ENCODE data around the gene KIF2C.
"Not testable (repeated sequence)": the region's sequence is repeated elsewhere in the genome, so short reads cannot be mapped to it uniquely, and the experiment has no call there.

The KIF2C gene

GRCh38 chr1:44799770-44800584, 60.3 kb downstream of the KIF2C start, which contains the start of gene PLK3:
TSS of gene PLK3 (plus strand) at chr1:44800377. CDS start at chr1:44800464, 87 bp downstream.
- DNase-seq: peak; percentile 85

- no peak for DNase-seq
Observed at GRCh38 chr1:44801491-44802305, 62.1 kb downstream of the KIF2C start.

DNA sequence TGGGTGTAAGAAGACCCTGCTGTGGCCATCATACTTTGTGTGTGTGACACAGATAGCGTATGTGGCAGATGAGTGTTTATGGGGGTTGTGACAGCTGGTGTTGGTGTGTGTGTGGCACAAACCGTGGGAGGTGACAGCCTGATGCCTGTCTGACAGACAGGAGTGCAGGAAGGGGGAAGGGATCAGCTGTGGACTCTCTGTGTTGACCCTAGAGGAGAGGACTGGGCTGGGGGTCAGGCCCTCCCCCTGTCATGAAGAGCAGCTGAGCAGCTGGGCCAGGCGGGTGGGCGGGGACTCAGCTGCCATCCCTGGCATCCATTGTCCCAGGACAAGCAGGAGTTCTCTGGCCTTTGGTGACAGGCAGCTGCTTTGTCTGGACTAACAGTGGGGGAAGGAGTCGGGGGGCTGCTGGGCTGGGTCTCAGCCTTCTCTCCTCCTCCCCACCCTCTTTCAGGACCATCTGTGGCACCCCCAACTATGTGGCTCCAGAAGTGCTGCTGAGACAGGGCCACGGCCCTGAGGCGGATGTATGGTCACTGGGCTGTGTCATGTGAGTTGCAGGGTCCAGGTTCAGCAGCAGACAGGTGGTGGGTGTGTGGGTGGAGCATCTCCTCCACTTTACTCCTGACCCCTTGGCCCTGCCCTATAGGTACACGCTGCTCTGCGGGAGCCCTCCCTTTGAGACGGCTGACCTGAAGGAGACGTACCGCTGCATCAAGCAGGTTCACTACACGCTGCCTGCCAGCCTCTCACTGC, 62.8 kb downstream of the KIF2C start:
- DNase-seq: no peak

- DNase-seq: no peak
Observed at GRCh38 chr1:44803062-44803311, 63.4 kb downstream of the KIF2C start.

- DNase-seq: no peak
Observed at GRCh38 chr1:44803312-44804095, 63.9 kb downstream of the KIF2C start.

- no peak for DNase-seq
Observed at GRCh38 chr1:44805311-44806024, 65.8 kb downstream of the KIF2C start.

GRCh38 chr1:44806025-44806703, 66.5 kb downstream of the KIF2C start:
- no peak for DNase-seq

- no peak for DNase-seq
Observed at GRCh38 chr1:44806704-44807363, 67.2 kb downstream of the KIF2C start, which contains the start of gene DYNLT4. TSS of gene DYNLT4 (minus strand) at chr1:44807351. CDS start at chr1:44806668, 683 bp downstream.

DNA sequence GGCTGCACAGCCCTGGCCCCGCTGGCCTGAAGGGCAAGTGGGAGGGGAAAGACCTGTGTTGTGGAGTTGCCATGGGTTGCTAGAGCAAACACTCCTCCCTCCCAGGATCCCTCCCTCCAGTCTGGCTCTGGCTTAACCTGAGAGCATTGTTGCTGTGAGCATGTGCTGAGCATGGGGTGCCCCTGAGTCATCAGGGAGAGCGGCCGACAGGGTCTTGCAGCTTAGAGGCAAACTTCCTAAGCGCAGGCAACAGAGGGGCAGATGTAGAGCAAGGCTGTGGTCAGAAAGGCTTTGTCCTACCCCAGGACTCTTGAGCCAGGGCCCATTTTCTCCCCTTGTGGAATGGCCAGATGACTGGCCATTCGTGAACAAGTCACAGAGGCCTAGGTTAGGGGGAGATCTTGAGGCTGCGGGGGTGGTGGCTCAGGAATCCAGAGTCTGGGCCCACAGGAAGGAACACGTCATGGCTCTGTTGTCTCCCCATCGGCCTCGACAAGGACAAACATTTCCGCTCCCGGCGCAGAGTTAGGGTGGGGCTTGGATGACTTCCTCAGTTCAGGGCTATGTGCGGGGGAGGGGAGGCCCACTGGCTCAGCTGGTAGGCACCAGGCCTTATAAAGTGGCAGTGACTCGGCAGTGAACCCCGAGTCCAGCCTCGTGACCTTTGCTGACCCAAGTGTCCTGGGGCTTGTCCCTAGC, 67.9 kb downstream of the KIF2C start:
- no peak for DNase-seq

DNA sequence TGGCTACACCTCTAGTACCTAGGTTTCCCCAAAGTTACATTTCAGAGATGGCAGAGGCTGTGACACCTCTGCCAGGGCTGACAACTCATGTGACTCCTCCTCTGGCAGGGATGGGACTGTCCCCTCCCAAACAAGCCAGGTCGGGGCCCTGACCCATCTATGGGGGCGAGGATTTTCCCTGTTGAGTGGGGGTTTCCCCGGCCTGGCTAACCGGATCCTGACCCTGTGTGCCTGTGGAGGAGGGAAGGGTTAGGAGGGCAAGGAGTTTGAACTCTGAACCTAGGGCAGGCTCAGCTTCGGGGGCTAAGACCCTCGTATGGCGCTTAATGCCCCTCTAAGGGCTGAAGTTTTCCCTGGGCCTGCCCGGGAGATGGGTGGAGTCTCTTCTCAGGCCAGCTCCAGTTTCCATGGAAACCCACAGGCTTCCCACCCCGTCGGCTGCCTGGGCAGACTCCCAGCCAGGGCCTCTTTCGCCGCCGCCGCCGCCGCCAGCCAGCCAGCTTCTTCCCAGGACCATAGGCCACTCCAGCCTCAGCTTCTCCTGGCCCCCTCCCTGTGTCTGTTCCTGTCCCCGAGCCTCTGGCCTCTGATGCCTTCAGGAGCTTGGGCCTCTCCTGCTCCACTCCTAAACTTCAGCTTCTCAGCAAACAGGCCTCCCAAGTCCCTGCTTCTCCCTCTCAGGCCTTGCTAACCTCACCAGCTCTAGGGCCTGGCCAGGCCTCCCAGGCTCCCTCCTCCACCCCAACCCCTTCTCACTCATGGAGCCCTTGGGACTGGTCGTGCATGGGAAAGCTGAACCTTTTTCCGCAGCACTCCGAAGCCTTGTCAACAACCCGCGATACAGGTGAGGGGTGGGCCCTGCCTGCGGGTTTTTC, 68.7 kb downstream of the KIF2C start, which contains the start of gene BTBD19:
TSS of gene BTBD19 (plus strand) at position 461 of the 875 bp plus-strand sequence. CDS start at position 759, 298 bp downstream.
- DNase-seq: no peak

GRCh38 chr1:44808938-44809917, 69.6 kb downstream of the KIF2C start:
- no peak for DNase-seq

- no peak for DNase-seq
Observed at GRCh38 chr1:44810101-44810761, 70.6 kb downstream of the KIF2C start.

GRCh38 chr1:44810762-44811105, 71.1 kb downstream of the KIF2C start:
- DNase-seq: not testable (repeated sequence)

GRCh38 chr1:44811234-44811633, 71.6 kb downstream of the KIF2C start:
- DNase-seq: no peak

GRCh38 chr1:44812822-44813543, 73.3 kb downstream of the KIF2C start:
- DNase-seq: no peak

- not testable (repeated sequence) for DNase-seq
Observed at GRCh38 chr1:44815926-44816325, 76.3 kb downstream of the KIF2C start.
